AG09319 (cell line): ENCODE data around the gene CTAGE8.
"Not testable (repeated sequence)": the region's sequence is repeated elsewhere in the genome, so short reads cannot be mapped to it uniquely, and the experiment has no call there.

ENCODE experiments used
- DNase-seq: peaks from one replicate; pipeline ENCODE4 v3.0.0-alpha.2; 2010; ENCODE audit warnings: low read depth; ENCODE audit errors: extremely low read depth
- CTCF ChIP-seq: IDR thresholded peaks from 2 replicates; pipeline ENCODE4 v1.5.1; 2011; ENCODE audit warnings: low read depth, mild to moderate bottlenecking, inconsistent platforms, low read length, moderate library complexity

Gene CTAGE8

GRCh38 chr7:144256112-144256511 is 13.0 kb downstream of the CTAGE8 start:
- TF ChIP-seq CTCF, result no peak
- no peak for DNase-seq

- no peak for TF ChIP-seq CTCF
- DNase-seq, result no peak
Observed at GRCh38 chr7:144255471-144255897, 13.6 kb downstream of the CTAGE8 start.

- DNase-seq, result not testable (repeated sequence)
Observed at GRCh38 chr7:144252307-144252706, 16.8 kb downstream of the CTAGE8 start.

- not testable (repeated sequence) for DNase-seq
Observed at GRCh38 chr7:144247674-144248330, 21.3 kb downstream of the CTAGE8 start.

- not testable (repeated sequence) for DNase-seq
Observed at GRCh38 chr7:144246967-144247366, 22.1 kb downstream of the CTAGE8 start.

- not testable (repeated sequence) for DNase-seq
Observed at GRCh38 chr7:144245372-144245771, 23.7 kb downstream of the CTAGE8 start.

GRCh38 chr7:144239365-144239764 is 29.7 kb downstream of the CTAGE8 start, which contains the start of gene OR2A42:
OR2A42 (minus strand) TSS chr7:144239605; CDS start chr7:144232843, 6,762 bp downstream.
- DNase-seq, result not testable (repeated sequence)

GRCh38 chr7:144238530-144239082 is 30.5 kb downstream of the CTAGE8 start:
- not testable (repeated sequence) for DNase-seq

GRCh38 chr7:144233039-144233438 is 36.0 kb downstream of the CTAGE8 start:
- not testable (repeated sequence) for DNase-seq

- not testable (repeated sequence) for DNase-seq
Observed at GRCh38 chr7:144231027-144231426, 38.1 kb downstream of the CTAGE8 start.

- not testable (repeated sequence) for DNase-seq
Observed at GRCh38 chr7:144228810-144229209, 40.3 kb downstream of the CTAGE8 start.

- DNase-seq, result not testable (repeated sequence)
Observed at GRCh38 chr7:144226866-144227265, 42.2 kb downstream of the CTAGE8 start.

- not testable (repeated sequence) for DNase-seq
Observed at GRCh38 chr7:144223675-144224074, 45.4 kb downstream of the CTAGE8 start.

GRCh38 chr7:144220531-144220930 is 48.6 kb downstream of the CTAGE8 start:
- DNase-seq, result not testable (repeated sequence)

- DNase-seq, result not testable (repeated sequence)
Observed at GRCh38 chr7:144219149-144219548, 49.9 kb downstream of the CTAGE8 start.

GRCh38 chr7:144218581-144218980 is 50.5 kb downstream of the CTAGE8 start:
- DNase-seq, result not testable (repeated sequence)

GRCh38 chr7:144217200-144217599 is 51.9 kb downstream of the CTAGE8 start:
- DNase-seq, result not testable (repeated sequence)
